Measurements from ENCODE around the gene HNRNPC. TPM values are rescaled to one million over a fixed set of nuclear protein-coding genes. Genes with fewer than 3 reads are reported as not detected.
A peak's percentile ranks its signal among the peaks of the same experiment; 100 is the strongest.

Gene HNRNPC
- total RNA-seq, 1 donor from 2014 or later = 273 TPM

DNA sequence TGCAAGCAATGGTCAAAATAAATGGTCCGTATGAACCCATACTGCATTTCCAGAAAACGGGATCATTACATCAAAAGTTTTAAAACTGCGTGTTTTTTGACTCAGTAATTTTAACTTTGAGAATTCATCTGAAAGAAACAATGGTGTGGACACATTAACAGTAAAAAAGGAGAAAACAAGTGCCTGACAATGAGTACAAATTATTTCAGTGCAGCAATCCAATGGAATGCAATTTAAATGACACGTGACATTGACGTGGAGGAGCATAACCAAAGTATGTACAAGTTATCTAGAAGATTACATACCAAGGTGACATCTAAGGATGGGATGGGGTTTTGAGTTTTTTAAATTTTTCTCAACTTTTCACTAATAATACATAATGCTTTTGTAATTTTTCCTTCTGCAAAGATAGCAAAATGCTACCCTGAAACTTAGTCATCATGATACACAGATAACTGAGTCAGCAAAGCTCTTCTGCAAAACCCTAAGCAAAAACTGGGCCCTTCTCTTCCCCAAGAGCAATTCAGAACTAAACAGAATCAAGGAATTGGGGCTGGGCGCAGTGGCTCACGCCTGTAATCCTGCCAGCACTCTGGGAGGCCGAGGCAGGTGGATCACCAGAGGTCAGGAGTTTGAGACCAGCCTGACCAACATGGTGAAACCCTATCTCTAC lies 20.4 kb downstream of the HNRNPC start:
- peaks cover 33% of the 10 kb centered on the region for H3K4me1 ChIP-seq
- TF ChIP-seq CTCF (IDR thresholded peaks at IDR 0.05; ENCODE audit: borderline replicate concordance) = no peak
- no peak for DNase-seq
- H3K27ac ChIP-seq (replicated peaks) = no peak overlapping the region
- H3K36me3 ChIP-seq = peaks cover 54% of the 10 kb centered on the region
- no peaks in the 10 kb centered on the region for H3K27me3 ChIP-seq (ENCODE audit: low read depth)
- H3K9me3 ChIP-seq (replicated peaks) = no peaks in the 10 kb centered on the region
- H3K4me3 ChIP-seq = no peak overlapping the region
- intact Hi-C loops (cut with micrococcal nuclease) = no loop called here

- H3K4me1 ChIP-seq = peaks cover 37% of the 10 kb centered on the region
- H3K4me3 ChIP-seq = no peak overlapping the region
- no peak overlapping the region for H3K27ac ChIP-seq (replicated peaks)
- H3K27me3 ChIP-seq (ENCODE audit: low read depth) = no peaks in the 10 kb centered on the region
- intact Hi-C loops (cut with micrococcal nuclease) = no loop called here
- H3K36me3 ChIP-seq = peaks cover 59% of the 10 kb centered on the region
- no peak for DNase-seq
- no peaks in the 10 kb centered on the region for H3K9me3 ChIP-seq (replicated peaks)
- TF ChIP-seq CTCF (IDR thresholded peaks at IDR 0.05; ENCODE audit: borderline replicate concordance) = no peak
Measured at GRCh38 chr14:21248338-21248737, 20.9 kb downstream of the HNRNPC start.

- H3K27ac ChIP-seq (replicated peaks) = peak overlapping the region; percentile 9
- H3K27me3 ChIP-seq (ENCODE audit: low read depth) = no peaks in the 10 kb centered on the region
- H3K9me3 ChIP-seq (replicated peaks) = no peaks in the 10 kb centered on the region
- peaks cover 52% of the 10 kb centered on the region for H3K36me3 ChIP-seq
- H3K4me1 ChIP-seq = peaks cover 55% of the 10 kb centered on the region
- TF ChIP-seq CTCF (IDR thresholded peaks at IDR 0.05; ENCODE audit: borderline replicate concordance) = no peak
- DNase-seq = no peak
- H3K4me3 ChIP-seq = no peak overlapping the region
- intact Hi-C loops (cut with micrococcal nuclease) = no loop called here
Measured at GRCh38 chr14:21245813-21246212, 23.4 kb downstream of the HNRNPC start.

- Histone ChIP-seq H3K27me3 (ENCODE audit: low read depth) (no peaks in the 10 kb centered on the region), H3K27ac (replicated peaks) (no peak overlapping the region), H3K4me1 (peaks cover 67% of the 10 kb centered on the region), H3K9me3 (replicated peaks) (no peaks in the 10 kb centered on the region), H3K4me3 (no peak overlapping the region), H3K36me3 (peaks cover 41% of the 10 kb centered on the region)
- TF ChIP-seq CTCF (IDR thresholded peaks at IDR 0.05; ENCODE audit: borderline replicate concordance) = no peak
- intact Hi-C loops (cut with micrococcal nuclease) = no loop called here
- no peak for DNase-seq
Measured at GRCh38 chr14:21244544-21244943, 24.7 kb downstream of the HNRNPC start.

DNA sequence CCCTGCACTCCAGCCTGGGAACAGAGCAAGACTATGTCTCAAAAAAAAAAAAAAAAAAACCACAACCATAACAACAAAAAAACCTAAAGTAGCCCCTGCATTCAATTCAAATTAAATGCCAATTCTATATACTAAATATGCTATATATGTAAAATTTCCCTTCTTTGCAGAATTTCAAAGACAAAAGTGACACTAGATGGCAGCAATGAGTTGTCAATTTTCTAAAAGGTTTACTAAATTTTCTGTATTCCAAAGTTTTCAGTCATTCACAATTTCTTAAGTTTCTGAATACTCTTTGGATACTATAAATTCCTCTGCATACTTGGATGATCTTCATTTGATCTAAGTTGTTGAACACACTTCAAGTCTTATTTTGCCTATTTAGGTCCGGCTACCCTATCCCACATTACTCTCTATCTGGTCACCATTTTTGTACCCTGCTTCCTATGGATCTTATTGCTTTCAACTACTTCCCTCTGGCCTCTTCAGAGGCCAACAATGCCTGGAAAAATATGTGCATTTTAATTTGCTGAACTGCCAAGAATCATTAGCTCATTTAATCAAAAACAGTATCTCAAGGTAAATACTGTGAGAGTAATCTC lies 27.9 kb downstream of the HNRNPC start:
- H3K4me1 ChIP-seq = peaks cover 82% of the 10 kb centered on the region
- H3K27me3 ChIP-seq (ENCODE audit: low read depth) = no peaks in the 10 kb centered on the region
- intact Hi-C loops (cut with micrococcal nuclease) = no loop called here
- H3K36me3 ChIP-seq = peaks cover 60% of the 10 kb centered on the region
- DNase-seq = no peak
- peak overlapping the region; percentile 45 for H3K27ac ChIP-seq (replicated peaks)
- no peaks in the 10 kb centered on the region for H3K9me3 ChIP-seq (replicated peaks)
- peak; percentile 54 for TF ChIP-seq CTCF (IDR thresholded peaks at IDR 0.05; ENCODE audit: borderline replicate concordance)
- H3K4me3 ChIP-seq = no peak overlapping the region

Data from left ventricle myocardium inferior (tissue), 1 donor.